GM13976 (cell line): Measurements from ENCODE around the gene TRIM44.

Experiments used
- DNase-seq: peaks from one replicate; pipeline ENCODE4 v3.0.0; 2012; ENCODE audit warnings: low spot score
- CTCF ChIP-seq: IDR thresholded peaks from 2 replicates; pipeline ENCODE4 v1.5.1; 2012; ENCODE audit warnings: borderline replicate concordance, mild to moderate bottlenecking; ENCODE audit not compliant: insufficient read depth; ENCODE audit errors: extremely low read depth, missing control alignments, control extremely low read depth
- in situ Hi-C: fragments of 300-500 bp; cut with MboI; formaldehyde crosslinking; loops from one replicate; pipeline ENCODE4 v1.12.0; 2022; ENCODE audit warnings: low sequenced_read_pairs, mixed read lengths, inconsistent platforms; ENCODE audit not compliant: unreplicated experiment

Gene TRIM44

GRCh38 chr11:35864131-35864530, 201.6 kb downstream of the TRIM44 start:
- DNase-seq = no peak
- no peak for TF ChIP-seq CTCF
- in situ Hi-C loops = no loop called here

- TF ChIP-seq CTCF = no peak
- in situ Hi-C loops = no loop called here
- DNase-seq = no peak
Observed at GRCh38 chr11:35866601-35867000, 204.0 kb downstream of the TRIM44 start.
